DMS53 treated with DMSO at 0.1 percent for 48 hours (cell line): ENCODE results near the gene TNKS2.
A peak's percentile ranks its signal among the peaks of the same experiment; 100 is the strongest.
"Not testable (repeated sequence)": the region's sequence is repeated elsewhere in the genome, so short reads cannot be mapped to it uniquely, and the experiment has no call there.

Source experiments
- DNase-seq: peaks from one replicate; lab custom pipeline; 2025; ENCODE audit not compliant: unreplicated experiment; lab: John Stamatoyannopoulos, UW

TNKS2 gene

DNA sequence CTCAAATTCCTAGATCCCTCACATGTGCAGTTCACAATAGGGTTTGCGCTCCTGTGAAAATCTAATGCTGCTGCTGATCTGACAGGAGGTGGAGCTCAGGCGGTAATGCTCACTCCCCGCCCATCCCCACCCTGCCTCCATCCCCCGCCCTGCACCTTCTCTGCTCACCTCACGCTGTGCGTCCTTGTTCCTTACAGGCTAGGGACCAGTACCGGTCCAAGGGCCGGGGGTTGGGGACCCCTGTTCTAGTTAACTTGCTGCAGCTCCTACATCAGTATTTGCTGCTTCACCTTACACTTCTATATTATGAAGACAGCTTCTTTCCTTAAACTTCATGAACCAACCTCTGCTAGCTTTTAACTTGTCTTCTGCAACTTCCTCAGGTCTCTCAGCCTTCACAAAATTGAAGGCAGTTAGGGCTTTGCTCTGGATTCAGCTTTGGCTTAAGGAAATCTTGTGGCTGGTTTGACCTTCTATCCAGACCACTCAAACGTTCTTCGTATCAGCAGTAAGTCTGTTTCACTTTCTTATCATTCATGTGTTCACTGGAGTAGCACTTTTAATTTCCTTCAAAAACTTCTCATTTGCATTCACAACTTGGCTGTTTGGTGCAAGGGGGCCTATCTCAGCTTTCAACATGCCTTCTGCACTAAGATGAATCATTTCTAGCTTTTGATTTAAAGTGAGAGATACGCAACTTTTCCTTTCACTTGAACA is 1.7 kb upstream of the TNKS2 start:
- no peak for DNase-seq

DNA sequence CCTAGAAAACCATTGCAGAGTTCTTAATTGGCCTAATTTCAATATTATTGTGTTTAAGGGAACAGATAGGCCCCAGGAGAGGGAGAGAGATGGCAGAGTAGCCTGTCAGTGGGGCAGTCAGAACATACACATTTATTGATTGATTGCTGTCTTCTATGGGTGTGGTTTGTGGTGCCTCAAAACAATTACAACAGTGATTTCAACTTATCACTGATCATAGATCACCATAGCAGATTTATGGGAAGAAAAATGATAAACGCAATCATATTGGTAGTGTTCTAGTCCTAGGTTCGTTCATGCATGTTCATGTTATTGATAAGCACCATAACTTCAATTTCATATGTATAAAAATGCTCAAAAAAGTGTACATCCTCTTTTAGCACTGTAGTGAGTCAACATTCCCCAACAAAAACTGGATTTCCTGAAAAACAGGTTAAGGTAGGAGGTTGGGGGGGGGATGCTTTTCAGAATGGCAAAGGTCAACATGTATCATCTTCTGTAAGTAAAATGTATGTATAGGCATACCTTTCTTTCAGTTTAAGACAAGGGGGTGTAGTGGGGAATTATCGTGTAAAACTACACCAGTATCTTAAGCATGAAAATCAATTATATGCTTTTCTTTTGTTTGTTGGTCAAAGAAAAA is 1.1 kb upstream of the TNKS2 start:
- no peak for DNase-seq

DNA sequence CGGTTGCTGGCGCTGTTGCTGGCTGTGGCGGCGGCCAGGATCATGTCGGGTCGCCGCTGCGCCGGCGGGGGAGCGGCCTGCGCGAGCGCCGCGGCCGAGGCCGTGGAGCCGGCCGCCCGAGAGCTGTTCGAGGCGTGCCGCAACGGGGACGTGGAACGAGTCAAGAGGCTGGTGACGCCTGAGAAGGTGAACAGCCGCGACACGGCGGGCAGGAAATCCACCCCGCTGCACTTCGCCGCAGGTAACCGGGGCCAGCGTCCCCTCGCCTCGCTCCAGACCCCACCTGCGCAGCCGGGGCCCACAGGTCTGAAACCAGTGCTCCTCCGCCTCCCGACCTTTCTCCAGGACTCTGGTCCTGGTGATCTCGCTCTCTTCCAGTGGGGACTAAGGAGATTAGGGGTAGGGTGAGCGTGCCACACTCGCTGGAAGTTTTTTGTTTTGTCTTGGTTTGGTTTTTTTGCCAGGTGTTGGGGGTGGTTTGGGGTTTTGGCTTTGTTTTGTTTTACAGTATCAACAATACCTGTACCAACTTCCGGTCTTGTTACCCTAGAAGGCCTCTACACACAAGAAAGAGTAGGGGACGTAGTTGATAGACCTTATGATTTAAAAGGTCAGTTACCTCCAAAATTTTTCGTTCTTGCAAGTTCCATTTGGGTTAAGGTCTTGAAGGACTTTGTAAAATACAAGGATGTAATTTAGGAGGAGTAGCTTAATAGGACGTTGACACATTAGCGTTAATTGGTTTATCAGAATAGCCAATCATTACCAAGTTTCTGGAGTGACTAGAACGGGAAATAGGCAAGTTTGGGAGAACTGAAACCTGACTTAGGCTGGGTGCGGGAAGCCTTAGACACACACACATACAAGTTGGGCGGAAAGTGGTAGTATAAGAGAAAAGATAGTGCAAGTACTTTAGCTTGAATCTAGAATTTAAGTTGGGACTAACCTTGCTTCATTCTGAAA is 704 bp downstream of the TNKS2 start:
- peak; percentile 47 for DNase-seq

DNA sequence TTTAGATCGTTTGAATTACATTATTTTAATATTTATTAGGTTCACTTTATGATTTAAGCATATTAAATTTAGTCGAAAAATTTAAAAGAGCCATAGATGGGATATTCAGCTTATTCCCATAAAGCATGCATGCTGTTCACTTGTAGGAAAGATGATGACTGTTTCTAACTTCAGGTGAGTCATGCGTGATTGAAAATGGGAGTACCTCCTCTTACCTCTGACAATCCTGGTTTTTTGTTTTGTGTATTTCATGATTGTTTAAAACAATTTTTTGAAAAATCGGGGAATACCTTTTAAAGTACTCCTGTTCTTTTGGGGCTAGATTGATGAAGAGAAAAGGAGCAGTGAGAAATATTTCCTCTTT is 1.4 kb downstream of the TNKS2 start:
- no peak for DNase-seq

- no peak for DNase-seq
Measured at GRCh38 chr10:91800182-91800581, 2.0 kb downstream of the TNKS2 start.

DNA sequence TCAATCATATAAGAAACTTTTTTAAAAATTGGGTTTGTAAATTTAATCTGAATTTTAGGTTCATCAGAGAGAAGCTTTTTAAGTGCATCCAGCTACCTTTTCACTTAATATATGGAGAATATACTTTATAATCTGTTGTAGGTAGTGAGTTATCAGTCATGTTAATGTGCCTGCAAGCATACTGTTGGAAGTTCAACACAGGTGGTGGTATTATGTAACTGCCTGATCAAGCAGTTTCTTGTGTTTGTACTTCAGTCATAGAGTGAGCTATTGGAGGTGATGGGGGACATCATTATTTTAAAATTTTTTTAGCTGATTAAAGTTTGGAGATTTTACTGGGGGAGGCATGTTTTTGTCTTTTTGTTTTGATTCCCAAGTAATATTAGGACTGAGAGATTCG is 2.5 kb downstream of the TNKS2 start:
- no peak for DNase-seq

GRCh38 chr10:91803386-91804125 is 5.3 kb downstream of the TNKS2 start:
- no peak for DNase-seq

DNA sequence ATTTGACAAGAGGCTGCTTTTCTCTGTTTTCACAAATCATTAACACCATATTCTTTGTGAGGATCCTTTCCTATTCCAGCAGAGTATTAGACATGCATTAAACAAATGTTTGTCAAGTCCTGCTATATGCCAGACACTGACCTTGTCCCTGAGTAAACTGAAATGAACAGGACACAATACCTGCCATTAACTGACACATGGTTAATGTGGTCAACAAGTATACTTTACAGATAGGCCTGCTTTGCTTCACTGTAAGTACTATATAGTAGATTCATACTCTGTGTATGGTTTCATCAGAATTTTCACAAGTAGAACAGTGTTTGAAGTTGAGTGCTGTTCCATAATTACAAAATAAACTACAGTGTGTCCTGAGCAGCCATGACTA is 5.9 kb downstream of the TNKS2 start:
- no peak for DNase-seq

GRCh38 chr10:91805110-91805838 is 7.0 kb downstream of the TNKS2 start:
- DNase-seq: no peak

GRCh38 chr10:91807264-91807663 is 9.0 kb downstream of the TNKS2 start:
- not testable (repeated sequence) for DNase-seq

DNA sequence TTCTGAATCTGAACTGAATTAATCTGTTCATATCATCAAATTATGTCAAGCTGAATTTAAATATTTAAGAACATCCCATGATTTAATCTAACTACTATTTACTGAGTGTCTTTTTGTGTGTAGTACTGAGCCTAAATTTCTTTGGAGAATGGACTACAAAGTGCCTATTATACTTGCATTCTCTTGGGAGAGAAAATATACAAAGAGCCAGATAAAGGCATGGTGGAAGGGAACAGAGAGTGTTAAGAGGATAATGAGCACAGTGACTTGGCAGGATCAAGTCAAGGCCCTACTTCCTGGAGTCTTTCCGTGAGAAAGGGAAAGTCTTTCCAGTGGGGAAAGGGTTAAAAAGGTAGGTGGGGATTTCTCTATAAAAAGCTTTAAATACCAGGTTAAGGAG is 15.0 kb downstream of the TNKS2 start:
- no peak for DNase-seq

DNA sequence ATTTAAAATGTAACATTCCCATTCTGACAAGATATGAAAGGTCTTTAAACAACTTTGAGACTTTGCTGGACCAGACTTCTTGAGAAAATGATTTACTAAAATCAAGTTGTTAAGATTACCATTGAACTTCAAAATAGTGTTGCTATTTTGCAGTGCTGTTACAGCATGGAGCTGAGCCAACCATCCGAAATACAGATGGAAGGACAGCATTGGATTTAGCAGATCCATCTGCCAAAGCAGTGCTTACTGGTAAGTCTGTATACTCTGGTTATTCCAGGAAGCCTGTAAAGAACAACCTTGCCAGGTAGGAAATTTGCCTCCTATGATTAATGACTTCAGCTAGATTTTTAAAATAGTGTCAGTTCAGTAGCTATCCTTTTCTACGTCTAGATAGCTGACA is 18.8 kb downstream of the TNKS2 start:
- no peak for DNase-seq

DNA sequence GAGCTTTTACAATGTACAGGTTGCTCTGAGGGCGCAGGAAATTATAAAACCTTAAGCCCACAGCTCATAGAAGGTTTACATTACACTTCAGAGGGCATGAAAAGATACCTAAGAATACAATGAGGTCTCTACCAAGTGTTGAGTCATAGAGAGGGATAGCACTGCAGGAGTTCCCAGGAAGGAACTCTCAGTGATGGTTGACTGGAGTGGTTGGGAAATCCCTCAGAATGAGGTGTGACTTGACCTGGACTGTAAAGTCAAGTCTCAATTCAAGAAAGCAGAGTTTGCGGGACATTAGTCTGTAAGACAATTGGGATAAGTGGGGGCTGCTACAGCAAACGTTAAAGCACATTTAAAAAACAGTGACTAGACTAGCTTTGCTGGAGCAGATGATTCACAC is 21.9 kb downstream of the TNKS2 start:
- no peak for DNase-seq

DNA sequence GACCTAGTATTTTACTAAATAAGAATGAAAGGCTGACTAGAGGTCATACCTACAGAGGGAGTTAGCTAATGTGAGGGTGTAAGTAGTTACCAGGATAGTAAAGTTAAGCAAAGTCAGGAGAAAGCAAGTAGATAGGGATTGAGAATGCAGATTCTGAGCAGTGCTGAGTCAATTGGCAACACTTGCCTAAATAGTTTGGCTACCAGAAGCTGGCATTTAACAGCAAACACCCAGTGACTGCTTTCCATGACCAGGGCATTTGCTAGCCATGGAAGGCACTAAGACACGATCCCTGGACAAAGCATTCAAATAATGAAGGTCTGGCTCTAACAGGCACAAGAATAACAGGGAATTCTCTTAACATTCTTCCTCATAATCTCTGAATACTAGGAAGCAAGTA is 25.9 kb downstream of the TNKS2 start:
- DNase-seq: no peak

DNA sequence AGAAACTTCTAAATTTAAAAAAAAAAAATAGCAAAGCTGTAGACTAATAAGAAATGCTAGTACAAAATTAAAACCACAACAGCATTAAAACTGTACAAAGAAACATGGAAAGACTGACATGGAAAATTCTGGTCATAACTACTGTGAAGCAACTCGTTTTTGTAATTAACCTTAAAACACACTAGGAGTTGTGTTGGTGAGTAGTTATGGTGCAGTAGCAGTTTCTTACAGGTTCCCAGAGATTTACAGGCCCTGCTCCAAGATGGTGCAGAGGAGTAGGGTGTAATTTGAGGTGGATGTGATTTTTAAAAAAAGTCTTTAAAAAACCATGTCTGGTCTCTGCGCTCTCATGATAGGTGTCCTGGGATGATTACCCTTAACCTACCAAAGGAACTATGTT is 31.0 kb downstream of the TNKS2 start:
- no peak for DNase-seq

DNA sequence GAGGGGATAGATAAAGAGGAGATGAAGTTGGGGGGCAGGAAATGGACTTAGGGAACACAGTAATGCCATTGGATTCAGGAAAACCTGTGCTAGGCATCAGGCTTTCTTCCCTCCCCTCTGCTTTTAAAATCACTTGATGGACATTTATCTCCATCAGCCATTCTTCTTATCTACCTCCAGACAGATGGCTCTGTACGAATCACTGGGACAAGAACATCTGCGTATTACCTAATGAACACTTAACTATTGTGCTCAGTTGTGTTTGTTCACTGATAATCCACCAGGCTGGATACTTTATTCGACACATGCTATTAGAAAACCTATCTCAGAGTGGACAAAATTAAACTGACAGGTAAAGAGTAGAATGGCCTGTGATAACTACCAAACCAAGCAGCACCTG is 40.0 kb downstream of the TNKS2 start:
- no peak for DNase-seq

- no peak for DNase-seq
Measured at GRCh38 chr10:91843083-91843482, 44.9 kb downstream of the TNKS2 start.

- DNase-seq: no peak
Measured at GRCh38 chr10:91856637-91857036, 58.4 kb downstream of the TNKS2 start.

DNA sequence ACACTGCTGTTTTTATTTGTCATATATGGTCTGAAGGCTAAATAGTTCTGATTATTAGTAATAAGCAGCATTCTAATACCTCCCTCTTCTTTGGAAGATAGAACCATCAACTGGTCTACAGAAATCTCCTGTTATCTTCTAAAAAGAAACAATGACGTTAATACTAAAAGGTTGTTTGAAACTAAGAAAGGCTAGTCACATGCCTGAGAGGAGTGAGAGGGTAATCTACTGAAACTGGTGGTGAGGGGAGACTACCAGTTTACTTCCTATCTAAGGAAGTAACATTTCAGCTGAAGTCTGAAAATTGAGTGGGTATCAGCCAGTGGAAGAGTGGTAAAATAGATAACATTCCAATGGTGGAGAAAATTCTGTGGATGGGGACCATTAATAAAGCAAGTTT is 62.7 kb downstream of the TNKS2 start:
- no peak for DNase-seq

- no peak for DNase-seq
Measured at GRCh38 chr10:91864099-91864498, 65.9 kb downstream of the TNKS2 start.

- no peak for DNase-seq
Measured at GRCh38 chr10:91864744-91865143, 66.5 kb downstream of the TNKS2 start.
